Measurements from ENCODE around the gene ETNPPL.

ETNPPL gene

GRCh38 chr4:108709234-108709633, 53.6 kb downstream of the ETNPPL start:
- in situ Hi-C loops (cut with HindIII; ENCODE audit: low pct_unique_long_range_greater_than_20kb, low sequenced_read_pairs) = no loop called here
- no peak for TF ChIP-seq JUND (IDR thresholded peaks at IDR 0.05; ENCODE audit: low read depth)
- DNase-seq (ENCODE audit: low read depth in 1 of 2, low spot score in 1 of 2) = no peak

GRCh38 chr4:108706289-108706688, 56.6 kb downstream of the ETNPPL start:
- TF ChIP-seq JUND (IDR thresholded peaks at IDR 0.05; ENCODE audit: low read depth) = no peak
- no peak for DNase-seq (ENCODE audit: low read depth in 1 of 2, low spot score in 1 of 2)
- in situ Hi-C loops (cut with HindIII; ENCODE audit: low pct_unique_long_range_greater_than_20kb, low sequenced_read_pairs) = no loop called here

- DNase-seq (ENCODE audit: low read depth in 1 of 2, low spot score in 1 of 2) = no peak
- TF ChIP-seq JUND (IDR thresholded peaks at IDR 0.05; ENCODE audit: low read depth) = no peak
- in situ Hi-C loops (cut with HindIII; ENCODE audit: low pct_unique_long_range_greater_than_20kb, low sequenced_read_pairs) = no loop called here
Observed at GRCh38 chr4:108703966-108704365, 58.9 kb downstream of the ETNPPL start.

GRCh38 chr4:108703370-108703769, 59.5 kb downstream of the ETNPPL start:
- TF ChIP-seq JUND (IDR thresholded peaks at IDR 0.05; ENCODE audit: low read depth) = no peak
- in situ Hi-C loops (cut with HindIII; ENCODE audit: low pct_unique_long_range_greater_than_20kb, low sequenced_read_pairs) = no loop called here
- no peak for DNase-seq (ENCODE audit: low read depth in 1 of 2, low spot score in 1 of 2)

- DNase-seq (ENCODE audit: low read depth in 1 of 2, low spot score in 1 of 2) = no peak
- TF ChIP-seq JUND (IDR thresholded peaks at IDR 0.05; ENCODE audit: low read depth) = no peak
- in situ Hi-C loops (cut with HindIII; ENCODE audit: low pct_unique_long_range_greater_than_20kb, low sequenced_read_pairs) = no loop called here
Observed at GRCh38 chr4:108702960-108703359, 59.9 kb downstream of the ETNPPL start.

- no peak for DNase-seq (ENCODE audit: low read depth in 1 of 2, low spot score in 1 of 2)
- in situ Hi-C loops (cut with HindIII; ENCODE audit: low pct_unique_long_range_greater_than_20kb, low sequenced_read_pairs) = no loop called here
- TF ChIP-seq JUND (IDR thresholded peaks at IDR 0.05; ENCODE audit: low read depth) = no peak
Observed at GRCh38 chr4:108700081-108700757, 62.6 kb downstream of the ETNPPL start.

- no peak for TF ChIP-seq JUND (IDR thresholded peaks at IDR 0.05; ENCODE audit: low read depth)
- in situ Hi-C loops (cut with HindIII; ENCODE audit: low pct_unique_long_range_greater_than_20kb, low sequenced_read_pairs) = no loop called here
- no peak for DNase-seq (ENCODE audit: low read depth in 1 of 2, low spot score in 1 of 2)
Observed at GRCh38 chr4:108696160-108696559, 66.7 kb downstream of the ETNPPL start.

- TF ChIP-seq JUND (IDR thresholded peaks at IDR 0.05; ENCODE audit: low read depth) = no peak
- in situ Hi-C loops (cut with HindIII; ENCODE audit: low pct_unique_long_range_greater_than_20kb, low sequenced_read_pairs) = no loop called here
- no peak for DNase-seq (ENCODE audit: low read depth in 1 of 2, low spot score in 1 of 2)
Observed at GRCh38 chr4:108695062-108695461, 67.8 kb downstream of the ETNPPL start.

GRCh38 chr4:108694423-108694822, 68.4 kb downstream of the ETNPPL start:
- no peak for DNase-seq (ENCODE audit: low read depth in 1 of 2, low spot score in 1 of 2)
- in situ Hi-C loops (cut with HindIII; ENCODE audit: low pct_unique_long_range_greater_than_20kb, low sequenced_read_pairs) = no loop called here
- no peak for TF ChIP-seq JUND (IDR thresholded peaks at IDR 0.05; ENCODE audit: low read depth)

GRCh38 chr4:108693819-108694218, 69.0 kb downstream of the ETNPPL start:
- no peak for TF ChIP-seq JUND (IDR thresholded peaks at IDR 0.05; ENCODE audit: low read depth)
- in situ Hi-C loops (cut with HindIII; ENCODE audit: low pct_unique_long_range_greater_than_20kb, low sequenced_read_pairs) = no loop called here
- no peak for DNase-seq (ENCODE audit: low read depth in 1 of 2, low spot score in 1 of 2)

GRCh38 chr4:108693211-108693610, 69.6 kb downstream of the ETNPPL start:
- no peak for DNase-seq (ENCODE audit: low read depth in 1 of 2, low spot score in 1 of 2)
- TF ChIP-seq JUND (IDR thresholded peaks at IDR 0.05; ENCODE audit: low read depth) = no peak
- in situ Hi-C loops (cut with HindIII; ENCODE audit: low pct_unique_long_range_greater_than_20kb, low sequenced_read_pairs) = no loop called here

Measured in T47D (cell line).